Naive thymus-derived CD4-positive, alpha-beta T cell (primary cell): Measurements from ENCODE around the gene TAF1B. TPM values are rescaled to one million over a fixed set of nuclear protein-coding genes. Genes with fewer than 3 reads are reported as not detected.
A peak's percentile ranks its signal among the peaks of the same experiment; 100 is the strongest.

Source experiments
- ATAC-seq: fragments of 150-1000 bp; cut with Tn5 transposase; 2 replicates; pipeline ENCODE4 v1.10.0; 2021; ENCODE audit warnings: mild to moderate bottlenecking, moderate library complexity
- CTCF ChIA-PET: fragments of 350-600 bp; sonication (Branson Sonifier 250); formaldehyde crosslinking; loops from one replicate; lab custom pipeline; 2021; ENCODE audit warnings: antibody characterized with exemption; lab: Charles Lee
- POLR2A ChIA-PET: fragments of 350-600 bp; sonication (Branson Sonifier 250); formaldehyde crosslinking; loops from one replicate; lab custom pipeline; 2021; ENCODE audit warnings: antibody characterized with exemption, inconsistent platforms; lab: Charles Lee
- DNase-seq, 9 donors: peaks; one replicate each; pipeline versions ENCODE4 v3.0.0 to v3.0.0-alpha.2; 2020 to 2022; ENCODE audit warnings: mixed read lengths in 1 of 9
- H3K27ac ChIP-seq: one replicate; pipeline ENCODE4 v1.7.0; 2013; ENCODE audit warnings: mild to moderate bottlenecking, low read depth, low read length, moderate library complexity
- H3K27me3 ChIP-seq, 2 donors: one replicate each; pipeline ENCODE4 v1.7.0; 2013; ENCODE audit warnings: low read length in 2 of 2, mild to moderate bottlenecking in 2 of 2, moderate library complexity in 2 of 2; ENCODE audit not compliant: control insufficient read depth in 2 of 2, insufficient read depth in 2 of 2
- H3K36me3 ChIP-seq, 3 experiments: 1 replicate in 2 of 3; 2 replicates in 1 of 3; pipeline ENCODE4 v1.7.0; 2013; ENCODE audit warnings: low read length in 3 of 3, mild to moderate bottlenecking in 3 of 3, moderate library complexity in 1 of 3; ENCODE audit not compliant: insufficient read depth in 3 of 3, control insufficient read depth in 2 of 3
- H3K4me1 ChIP-seq, 2 donors: one replicate each; pipeline ENCODE4 v1.7.0; 2013; ENCODE audit warnings: low read length in 2 of 2, mild to moderate bottlenecking in 2 of 2, moderate library complexity in 1 of 2; ENCODE audit not compliant: control insufficient read depth in 2 of 2, insufficient read depth in 2 of 2
- H3K4me3 ChIP-seq: 2 replicates; pipeline ENCODE4 v1.7.0; 2013; ENCODE audit warnings: mild to moderate bottlenecking, low read length
- H3K9me3 ChIP-seq, 3 experiments: 1 replicate in 2 of 3; 2 replicates in 1 of 3; pipeline ENCODE4 v1.7.0; 2013; ENCODE audit warnings: low read length in 3 of 3; ENCODE audit not compliant: control insufficient read depth in 2 of 3
- H3K27ac Mint-ChIP-seq, 9 donors: one replicate each; pipeline ENCODE4 v1.8.0; 2020 to 2022; ENCODE audit warnings: mixed read lengths in 9 of 9, mild to moderate bottlenecking in 8 of 9, moderate library complexity in 5 of 9, inconsistent platforms in 2 of 9
- H3K27me3 Mint-ChIP-seq, 5 donors: one replicate each; pipeline ENCODE4 v1.8.0; 2021 to 2022; ENCODE audit warnings: mixed read lengths in 5 of 5, mild to moderate bottlenecking in 1 of 5
- H3K36me3 Mint-ChIP-seq, 5 donors: one replicate each; pipeline ENCODE4 v1.8.0; 2020 to 2022; ENCODE audit warnings: mixed read lengths in 5 of 5, mild to moderate bottlenecking in 3 of 5, inconsistent platforms in 1 of 5
- H3K4me1 Mint-ChIP-seq, 7 donors: one replicate each; pipeline ENCODE4 v1.8.0; 2020 to 2022; ENCODE audit warnings: mixed read lengths in 7 of 7, mild to moderate bottlenecking in 3 of 7, inconsistent platforms in 1 of 7
- H3K4me3 Mint-ChIP-seq, 10 donors: one replicate each; pipeline ENCODE4 v1.8.0; 2020 to 2022; ENCODE audit warnings: mild to moderate bottlenecking in 10 of 10, mixed read lengths in 10 of 10, moderate library complexity in 6 of 10, inconsistent platforms in 2 of 10
- H3K9me3 Mint-ChIP-seq, 11 donors: one replicate each; pipeline ENCODE4 v1.8.0; 2020 to 2022; ENCODE audit warnings: mixed read lengths in 11 of 11, mild to moderate bottlenecking in 4 of 11, inconsistent platforms in 1 of 11, moderate library complexity in 1 of 11
- intact Hi-C, 2 donors: fragments of 100-400 bp; cut with micrococcal nuclease; formaldehyde crosslinking; loops; one replicate each; pipeline ENCODE4 v1.15.1; 2023
- polyA plus RNA-seq, 2 donors: library from polyadenylated mRNA; unstranded; fragments of 300-500 nt; fragmentation: Illumina TruSeq; gene quantifications; one replicate each; pipeline ENCODE4 v1.2.3, GENCODE V29; 2021
- total RNA-seq, 6 experiments: library from RNA in 5 of 6; stranded (reverse) in 5 of 6; gene quantifications; 1 replicate in 5 of 6; 2 replicates in 1 of 6; pipeline ENCODE4 v1.2.3 and lab custom pipeline; 2021 to 2026

The TAF1B gene
- total and polyA plus RNA-seq, 7 experiments from 2014 or later: 7.2 to 28.2 (median 16.0) TPM

GRCh38 chr2:9973690-9974089, 130.4 kb downstream of the TAF1B start:
- H3K9me3 Mint-ChIP-seq: peaks cover 0 to 3% (median 0%) of the 10 kb centered on the region in 11 donors
- H3K4me1 ChIP-seq: no peaks in the 10 kb centered on the region
- no peak for DNase-seq

GRCh38 chr2:9974343-9974742, 131.1 kb downstream of the TAF1B start:
- peaks cover 0 to 3% (median 0%) of the 10 kb centered on the region in 11 donors for H3K9me3 Mint-ChIP-seq
- ATAC-seq (no peak), DNase-seq (no peak)
- CTCF ChIA-PET: interaction anchor here (0.6 to 0.7 kb wide), 2 partner anchors 10 to 11 kb away, joined by 3 read pairs; no protein-coding TSS in a partner anchor
- peaks cover 0 to 19% (median 0%) of the 10 kb centered on the region in 7 donors for H3K4me1 Mint-ChIP-seq
- Histone ChIP-seq H3K27me3 (no peaks in the 10 kb centered on the region), H3K4me3 (no peak overlapping the region), H3K9me3 (no peaks in the 10 kb centered on the region), H3K27ac (no peak overlapping the region), H3K4me1 (no peaks in the 10 kb centered on the region), H3K36me3 (no peaks in the 10 kb centered on the region)
- H3K27me3 Mint-ChIP-seq: peaks cover 0 to 9% (median 8%) of the 10 kb centered on the region in 5 donors
- peaks cover 0 to 4% (median 0%) of the 10 kb centered on the region in 5 donors for H3K36me3 Mint-ChIP-seq
- POLR2A ChIA-PET: no interaction called here
- no peak overlapping the region for H3K4me3 Mint-ChIP-seq
- intact Hi-C loops: no loop called here
- H3K27ac Mint-ChIP-seq: no peak overlapping the region

More at GRCh38 chr2:9973690-9974089, 130.4 kb downstream of the TAF1B start:
- no peak overlapping the region for H3K4me3 Mint-ChIP-seq
- Histone ChIP-seq H3K4me3 (no peak overlapping the region), H3K36me3 (no peaks in the 10 kb centered on the region), H3K27me3 (no peaks in the 10 kb centered on the region), H3K9me3 (no peaks in the 10 kb centered on the region), H3K27ac (no peak overlapping the region)
- peaks cover 0 to 9% (median 8%) of the 10 kb centered on the region in 5 donors for H3K27me3 Mint-ChIP-seq
- no peak overlapping the region for H3K27ac Mint-ChIP-seq
- ChIA-PET POLR2A (no interaction called here), CTCF (interaction anchor here (0.6 kb wide), 1 partner anchor 12 kb away, joined by 3 read pairs; no protein-coding TSS in a partner anchor)
- peaks cover 0 to 4% (median 0%) of the 10 kb centered on the region in 5 donors for H3K36me3 Mint-ChIP-seq
- intact Hi-C loops: no loop called here
- ATAC-seq: no peak
- peaks cover 0 to 19% (median 0%) of the 10 kb centered on the region in 7 donors for H3K4me1 Mint-ChIP-seq

GRCh38 chr2:9975328-9975727, 132.1 kb downstream of the TAF1B start:
- DNase-seq (no peak), ATAC-seq (no peak)
- Mint-ChIP-seq H3K36me3 (peaks cover 0 to 4% (median 0%) of the 10 kb centered on the region in 5 donors), H3K27me3 (peaks cover 0 to 13% (median 9%) of the 10 kb centered on the region in 5 donors), H3K9me3 (peaks cover 0 to 3% (median 0%) of the 10 kb centered on the region in 11 donors), H3K27ac (no peak overlapping the region), H3K4me3 (no peak overlapping the region), H3K4me1 (peaks cover 3 to 24% (median 7%) of the 10 kb centered on the region in 7 donors)
- H3K36me3 ChIP-seq: no peaks in the 10 kb centered on the region
- no peaks in the 10 kb centered on the region for H3K4me1 ChIP-seq
- no peak overlapping the region for H3K4me3 ChIP-seq
- ChIA-PET POLR2A (interaction anchor here (0.7 kb wide), 1 partner anchor 9 kb away, joined by 4 read pairs; no protein-coding TSS in a partner anchor), CTCF (no interaction called here)
- H3K9me3 ChIP-seq: no peaks in the 10 kb centered on the region
- H3K27me3 ChIP-seq: no peaks in the 10 kb centered on the region
- intact Hi-C loops: no loop called here
- H3K27ac ChIP-seq: no peak overlapping the region

- Histone ChIP-seq H3K27ac (no peak overlapping the region), H3K4me3 (no peak overlapping the region), H3K9me3 (no peaks in the 10 kb centered on the region), H3K36me3 (no peaks in the 10 kb centered on the region), H3K27me3 (no peaks in the 10 kb centered on the region), H3K4me1 (no peaks in the 10 kb centered on the region)
- intact Hi-C loops: no loop called here
- ChIA-PET POLR2A (no interaction called here), CTCF (interaction anchor here (1.0 kb wide), 1 partner anchor 10 kb away, joined by 3 read pairs; no protein-coding TSS in a partner anchor)
- Mint-ChIP-seq H3K27me3 (peaks cover 0 to 19% (median 9%) of the 10 kb centered on the region in 5 donors), H3K36me3 (peaks cover 0 to 4% (median 0%) of the 10 kb centered on the region in 5 donors), H3K4me1 (peaks cover 5 to 28% (median 11%) of the 10 kb centered on the region in 7 donors), H3K27ac (no peak overlapping the region), H3K9me3 (peaks cover 0 to 3% (median 0%) of the 10 kb centered on the region in 11 donors), H3K4me3 (no peak overlapping the region)
- DNase-seq: peak in 1 of 9 donors; percentile 55
- ATAC-seq: no peak
Measured at GRCh38 chr2:9975805-9976447, 132.7 kb downstream of the TAF1B start.

GRCh38 chr2:9979977-9980376, 136.7 kb downstream of the TAF1B start:
- peak overlapping the region in 4 of 9 donors; percentile 15 to 52 (median 20) for H3K27ac Mint-ChIP-seq
- Histone ChIP-seq H3K27me3 (no peaks in the 10 kb centered on the region), H3K4me3 (no peak overlapping the region), H3K27ac (no peak overlapping the region), H3K4me1 (no peaks in the 10 kb centered on the region), H3K36me3 (no peaks in the 10 kb centered on the region), H3K9me3 (no peaks in the 10 kb centered on the region)
- H3K36me3 Mint-ChIP-seq: peaks cover 0 to 4% (median 0%) of the 10 kb centered on the region in 5 donors
- POLR2A ChIA-PET: interaction anchor here (0.6 kb wide), 1 partner anchor 10 kb away, joined by 3 read pairs; no protein-coding TSS in a partner anchor
- CTCF ChIA-PET: interaction anchor here (0.6 to 1.2 kb wide), 3 partner anchors 68 to 1419 kb away, joined by 3 read pairs; no protein-coding TSS in a partner anchor
- H3K27me3 Mint-ChIP-seq: peaks cover 0 to 23% (median 15%) of the 10 kb centered on the region in 5 donors
- DNase-seq: peak in 4 of 9 donors; percentile 10 to 25 (median 15)
- intact Hi-C loops: loop anchor here in 1 of 2 donors (5.0 kb wide), 2 partner anchors 292 to 687 kb away; no protein-coding TSS in a partner anchor
- peak overlapping the region; percentile 21 to 65 (median 51) for H3K4me3 Mint-ChIP-seq
- peaks cover 0 to 3% (median 0%) of the 10 kb centered on the region in 11 donors for H3K9me3 Mint-ChIP-seq
- ATAC-seq: no peak
- peaks cover 10 to 21% (median 17%) of the 10 kb centered on the region in 7 donors for H3K4me1 Mint-ChIP-seq

- intact Hi-C loops: loop anchor here in 1 of 2 donors (5.0 kb wide), 2 partner anchors 292 to 687 kb away; no protein-coding TSS in a partner anchor
- Mint-ChIP-seq H3K36me3 (peaks cover 0 to 4% (median 0%) of the 10 kb centered on the region in 5 donors), H3K4me3 (peak overlapping the region in 1 of 10 donors; percentile 44), H3K27me3 (peaks cover 0 to 23% (median 15%) of the 10 kb centered on the region in 5 donors), H3K27ac (no peak overlapping the region), H3K9me3 (peaks cover 0 to 3% (median 0%) of the 10 kb centered on the region in 11 donors), H3K4me1 (peaks cover 10 to 21% (median 17%) of the 10 kb centered on the region in 7 donors)
- Histone ChIP-seq H3K27me3 (no peaks in the 10 kb centered on the region), H3K36me3 (no peaks in the 10 kb centered on the region), H3K4me3 (no peak overlapping the region), H3K4me1 (no peaks in the 10 kb centered on the region), H3K27ac (no peak overlapping the region), H3K9me3 (no peaks in the 10 kb centered on the region)
- POLR2A ChIA-PET: no interaction called here
- DNase-seq (no peak), ATAC-seq (no peak)
- CTCF ChIA-PET: interaction anchor here (1.2 kb wide), 1 partner anchor 165 kb away, joined by 3 read pairs; no protein-coding TSS in a partner anchor
Measured at GRCh38 chr2:9980520-9980919, 137.2 kb downstream of the TAF1B start.
